GM21717 (cell line): ENCODE measurements around the gene MRPL40.
A peak's percentile ranks its signal among the peaks of the same experiment; 100 is the strongest.

Experiments used
- ATAC-seq: cut with Tn5 transposase; IDR thresholded peaks from one replicate; pipeline ENCODE4 v1.9.1; 2021; ENCODE audit warnings: mild to moderate bottlenecking, moderate library complexity; ENCODE audit not compliant: unreplicated experiment

Gene MRPL40

DNA sequence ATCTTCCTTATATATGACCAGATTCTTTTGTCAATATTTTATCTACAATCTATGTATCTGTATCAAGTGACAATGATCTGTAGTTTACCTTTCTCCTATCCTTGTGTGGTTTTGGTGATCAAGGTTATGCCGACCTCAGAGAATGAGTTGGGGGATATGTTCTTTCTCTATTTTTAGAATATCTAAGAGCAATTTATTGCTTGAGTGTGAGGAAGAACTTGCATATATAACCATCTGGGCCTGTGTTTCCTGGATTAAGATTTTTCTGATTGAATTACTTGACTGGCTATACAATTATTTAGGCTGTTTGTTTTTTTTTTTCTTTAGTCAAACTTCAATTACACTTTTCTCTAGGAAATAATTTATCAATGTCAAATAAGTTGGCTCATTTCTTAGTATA is 29.2 kb downstream of the MRPL40 start:
- ATAC-seq = no peak

DNA sequence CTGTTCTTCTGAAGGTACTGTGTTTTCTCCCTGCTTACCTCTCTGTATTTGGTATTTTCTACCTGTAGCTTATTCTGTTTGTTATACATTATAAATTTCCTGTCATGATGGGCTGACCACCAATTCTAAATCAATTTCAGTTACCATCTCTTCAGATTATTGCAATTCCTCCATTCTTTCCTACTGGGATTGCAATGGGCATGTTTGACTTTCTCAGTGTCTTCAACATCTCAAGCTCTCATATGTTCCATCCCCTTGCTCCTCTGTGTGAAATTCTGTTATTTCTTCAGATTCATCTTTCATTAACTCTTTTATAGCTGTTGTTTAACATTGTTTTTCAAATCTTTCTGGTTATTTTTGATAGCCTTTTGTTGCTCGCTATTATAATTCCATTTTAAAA is 30.7 kb downstream of the MRPL40 start:
- no peak for ATAC-seq

DNA sequence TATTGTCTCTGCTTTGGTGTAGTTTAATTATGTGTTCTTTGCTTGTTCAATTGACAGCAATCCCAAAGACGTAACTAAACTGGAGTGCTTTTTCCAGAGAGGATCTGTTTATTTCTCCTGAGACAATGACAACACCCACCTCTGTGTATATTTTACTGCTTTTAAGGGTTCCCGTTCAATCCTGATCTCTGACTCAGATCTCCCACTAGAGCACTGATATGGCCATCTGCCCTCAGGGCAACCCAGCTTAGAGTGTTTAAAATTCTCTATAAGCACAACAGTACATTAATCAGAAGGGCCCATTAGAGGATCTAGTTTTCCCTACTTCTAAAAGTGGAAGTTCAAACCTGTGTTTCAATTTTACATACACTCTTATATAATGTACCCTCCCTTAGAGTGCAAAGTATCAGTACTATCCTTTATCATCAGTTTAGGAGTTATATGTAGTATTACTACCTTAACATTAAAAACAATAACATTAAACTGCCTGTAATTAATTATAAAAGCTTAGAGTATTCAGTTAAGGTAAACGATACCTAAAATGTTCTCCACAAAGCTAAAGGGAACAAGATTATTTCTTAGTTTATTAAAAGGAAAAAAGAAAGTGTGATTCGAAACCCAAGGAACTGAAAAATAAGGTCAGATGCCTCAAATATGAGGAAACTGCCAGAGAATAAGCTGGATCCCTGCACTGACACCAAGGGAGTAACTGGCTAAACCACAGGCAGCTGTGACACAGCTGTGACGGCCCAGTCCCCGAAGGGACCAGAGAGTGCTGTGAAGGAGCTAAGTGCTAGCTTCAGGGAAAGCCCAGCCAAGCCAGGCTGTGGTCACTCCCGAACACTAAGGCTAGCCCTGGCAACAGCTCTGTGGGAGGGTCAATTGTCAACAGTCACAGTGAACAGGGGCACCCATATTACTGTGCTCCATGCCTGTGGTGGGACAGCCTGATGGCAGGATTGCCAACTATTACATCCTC is 31.4 kb downstream of the MRPL40 start:
- no peak for ATAC-seq

DNA sequence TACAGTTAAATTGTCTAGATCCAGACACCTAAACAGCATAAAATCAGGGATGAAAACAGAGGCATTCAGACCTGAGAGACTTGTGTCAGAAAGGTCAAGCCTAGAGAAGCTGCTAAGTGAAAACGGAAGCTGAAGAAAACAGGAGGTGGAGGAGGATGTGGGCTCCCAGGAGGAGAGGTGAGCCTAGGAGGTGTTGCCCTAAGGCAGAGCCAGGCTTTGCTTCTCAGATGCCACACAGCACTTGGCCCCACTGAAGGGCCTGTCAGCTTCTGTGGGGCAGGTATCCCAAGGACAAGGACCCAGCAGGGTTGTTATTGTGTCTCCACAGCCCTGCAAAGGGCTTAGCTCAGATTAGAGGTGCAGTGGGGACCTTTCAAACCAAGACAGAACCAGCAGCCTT is 32.2 kb downstream of the MRPL40 start:
- no peak for ATAC-seq

DNA sequence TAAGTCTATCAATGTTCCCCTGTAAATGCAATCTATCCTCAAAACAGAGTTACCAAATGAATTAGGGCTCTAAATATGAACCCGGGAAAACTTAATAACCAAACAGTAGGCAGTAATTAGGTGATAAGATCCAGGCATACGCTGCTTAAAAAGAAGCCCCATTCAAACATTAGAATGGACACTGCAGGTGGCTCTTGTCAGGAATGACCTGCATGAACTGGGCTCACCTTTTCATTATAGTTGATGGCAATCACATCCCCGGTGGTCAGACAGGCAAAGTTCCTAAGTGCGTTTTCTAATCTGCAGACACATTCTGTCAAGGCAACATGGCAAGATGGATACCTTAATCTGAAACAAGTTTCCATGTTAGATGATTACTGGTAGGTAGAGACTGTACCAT is 32.6 kb downstream of the MRPL40 start:
- no peak for ATAC-seq

DNA sequence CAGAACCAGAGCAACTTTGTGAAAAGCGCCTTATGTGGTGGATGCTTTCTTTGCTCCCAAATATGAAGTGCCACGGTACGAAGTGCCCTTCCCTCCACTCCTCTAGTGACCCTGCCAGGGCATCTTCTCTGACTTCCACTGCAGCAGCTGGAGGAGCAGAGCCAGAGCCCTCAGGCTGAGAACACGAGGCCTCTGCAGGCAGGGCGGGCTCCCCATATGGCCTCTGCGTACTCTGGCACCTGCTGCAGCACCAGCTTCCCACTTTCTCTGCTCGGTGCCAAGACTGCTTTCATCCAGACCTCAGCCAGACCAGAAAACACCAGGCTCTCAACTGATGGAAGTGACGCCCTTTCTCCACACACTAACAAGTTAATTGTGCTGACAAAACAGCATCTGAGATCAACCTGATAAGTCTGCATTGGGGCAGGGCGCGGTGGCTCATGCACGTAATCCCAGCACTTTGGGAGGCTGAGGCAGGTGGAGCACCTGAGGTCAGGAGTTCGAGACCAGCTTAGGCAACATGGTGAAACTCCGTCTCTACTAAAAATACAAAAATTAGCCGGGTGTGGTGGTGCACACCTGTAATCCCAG is 33.9 kb downstream of the MRPL40 start:
- no peak for ATAC-seq

DNA sequence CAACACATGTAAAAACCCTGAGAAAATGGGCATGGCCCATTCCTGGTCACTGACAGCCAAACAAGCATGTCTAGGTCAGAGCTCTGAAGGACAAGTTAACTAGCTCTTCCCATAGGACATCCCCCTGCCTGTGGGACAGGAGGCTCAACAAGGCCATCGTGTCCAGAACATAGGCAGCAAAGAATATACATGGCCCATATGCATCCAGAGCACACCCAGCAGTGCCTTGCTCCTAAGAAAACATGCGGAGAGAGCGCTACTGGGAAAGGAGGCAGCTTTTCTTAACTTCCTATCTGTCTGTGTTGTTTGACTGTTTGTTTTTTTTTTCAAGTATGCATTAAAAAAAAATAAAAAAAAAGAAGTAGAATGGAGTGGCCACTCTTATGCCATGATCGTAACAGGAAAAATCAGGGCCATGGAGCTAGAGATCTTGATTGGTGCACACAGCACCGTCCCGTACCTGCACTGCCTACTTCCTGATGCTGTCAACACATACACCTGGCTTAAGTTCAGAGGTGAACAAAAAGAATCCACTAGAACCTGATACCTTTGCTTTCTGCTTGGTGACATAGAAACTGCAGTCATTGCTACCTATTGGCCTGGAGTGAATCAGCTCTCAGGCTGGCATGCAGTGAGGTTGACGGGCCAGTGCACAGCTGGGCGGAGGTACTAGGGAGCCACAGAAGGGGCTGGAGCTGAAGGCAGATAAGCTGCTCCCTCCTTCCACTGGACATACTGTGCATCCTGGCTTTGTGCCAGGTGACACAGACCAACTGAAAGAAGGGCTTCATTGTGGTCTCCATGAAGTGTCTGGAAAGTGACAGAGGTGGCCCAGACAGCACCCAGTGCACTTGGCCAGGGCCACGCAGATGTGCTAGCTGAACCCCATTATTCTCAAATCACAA is 34.8 kb downstream of the MRPL40 start:
- ATAC-seq = no peak

DNA sequence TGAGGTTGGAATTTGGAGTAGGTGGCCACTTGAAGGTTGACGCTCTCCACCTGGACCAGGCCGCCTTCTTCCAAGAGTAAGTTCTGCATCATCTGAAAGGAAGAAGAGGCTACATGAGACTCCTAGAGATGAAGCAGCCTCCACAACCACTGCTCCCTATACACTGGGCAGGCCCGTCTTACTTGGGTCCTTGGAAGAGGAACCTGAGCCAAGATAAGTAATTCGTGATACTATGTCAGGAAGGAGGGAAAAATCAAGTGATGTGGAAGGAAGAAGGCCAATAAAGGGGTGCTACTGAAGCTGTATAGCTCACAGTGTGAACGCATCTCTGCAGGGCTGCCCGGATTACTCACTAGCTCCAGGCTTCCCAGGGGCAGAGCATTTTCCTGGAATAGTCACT is 35.6 kb downstream of the MRPL40 start:
- ATAC-seq = no peak

DNA sequence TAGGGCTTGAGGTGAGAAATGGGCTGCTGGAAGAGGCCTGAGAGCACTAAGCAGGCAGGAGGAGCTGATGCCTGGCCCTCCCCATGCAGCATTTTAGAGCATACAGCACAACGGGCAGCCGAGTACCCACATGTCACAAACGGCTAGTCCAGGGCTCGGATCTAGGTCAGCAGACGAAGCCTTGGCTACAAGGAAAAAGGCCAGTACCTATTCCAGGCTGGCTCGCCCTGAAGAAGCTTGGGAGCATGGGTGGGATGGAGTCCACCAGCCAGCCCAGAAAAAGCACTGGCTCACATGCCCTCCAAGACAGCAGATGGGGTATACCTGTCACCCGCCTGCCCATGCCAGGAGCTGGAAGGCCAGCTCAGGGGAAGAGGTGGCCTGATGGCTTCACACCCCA is 37.1 kb downstream of the MRPL40 start:
- ATAC-seq = no peak

DNA sequence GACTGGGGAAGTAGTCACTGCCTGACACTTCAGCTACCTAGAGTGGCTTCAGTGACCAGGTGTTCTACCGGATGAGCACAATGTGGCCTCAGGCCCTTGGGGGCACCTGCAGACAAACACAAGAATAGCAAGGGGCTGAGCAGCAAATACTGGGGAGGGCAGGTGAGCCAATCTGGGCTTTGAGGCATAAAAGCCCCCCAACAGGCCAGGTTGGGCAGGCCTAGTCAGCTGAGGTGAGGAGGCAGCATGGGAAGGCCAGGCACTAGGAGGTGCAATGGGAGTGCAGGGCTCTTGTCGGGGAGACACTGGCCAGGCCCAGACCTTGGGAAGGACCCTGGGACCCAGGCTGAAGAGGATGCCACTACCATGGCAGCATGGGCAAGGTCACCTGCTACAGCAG is 37.7 kb downstream of the MRPL40 start:
- ATAC-seq = no peak

DNA sequence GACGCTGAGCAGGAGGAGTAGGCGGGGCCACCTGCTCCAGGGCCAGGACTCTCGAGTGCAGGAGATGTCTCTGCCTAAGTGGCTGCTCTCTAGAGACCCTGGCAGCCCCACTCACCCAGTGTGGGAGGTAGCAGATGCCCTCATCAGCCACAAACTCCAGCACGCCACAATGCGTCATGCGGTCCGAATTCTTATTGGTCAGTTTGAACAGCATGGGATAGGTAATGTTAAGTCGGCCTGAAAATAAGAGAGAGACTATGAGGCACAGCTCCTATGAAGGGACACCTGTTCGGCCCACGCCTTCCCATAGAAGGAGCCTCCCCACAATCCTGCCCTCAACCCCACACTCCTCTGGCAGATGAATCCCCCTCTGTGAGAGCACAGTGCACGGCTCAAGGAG is 39.2 kb downstream of the MRPL40 start:
- no peak for ATAC-seq

DNA sequence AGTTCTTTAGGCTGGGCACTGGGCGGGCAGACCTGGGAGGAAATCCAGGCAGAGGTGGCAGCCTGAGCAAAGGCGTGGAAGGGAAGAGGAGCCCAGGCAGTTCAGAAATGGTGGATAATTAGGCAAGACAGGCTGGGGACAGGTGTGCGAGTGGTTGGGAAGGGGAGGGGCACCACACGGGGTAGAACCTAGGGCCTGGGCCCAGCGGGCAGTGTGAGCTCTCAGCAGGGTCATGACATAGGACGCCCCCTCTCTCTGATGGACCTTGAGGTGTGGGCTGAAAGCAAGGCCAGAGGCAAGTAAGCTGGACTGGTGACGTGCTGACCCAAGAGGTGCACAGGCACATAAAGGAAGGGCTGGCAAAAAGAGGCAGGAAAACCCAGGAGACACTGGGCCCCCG is 39.9 kb downstream of the MRPL40 start:
- no peak for ATAC-seq

DNA sequence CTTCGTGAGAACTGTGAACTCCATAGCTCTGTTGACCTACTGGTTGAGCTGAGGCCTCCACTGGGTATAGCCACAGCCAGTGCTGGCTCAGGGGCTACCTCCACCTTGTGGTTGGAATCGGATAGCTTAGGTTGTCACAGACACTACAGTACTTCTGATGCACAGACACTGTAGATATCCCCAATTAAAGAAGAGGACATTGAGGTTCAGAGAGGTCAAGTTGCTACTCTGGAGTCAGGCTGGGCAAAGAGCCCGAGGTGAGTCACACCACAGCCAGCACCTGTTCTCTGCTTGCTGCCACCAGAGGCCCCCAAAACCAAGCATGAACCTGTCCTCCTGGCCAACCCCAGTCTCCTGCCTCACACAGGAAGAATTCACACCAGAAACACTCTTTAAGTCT is 41.2 kb downstream of the MRPL40 start:
- ATAC-seq = no peak

DNA sequence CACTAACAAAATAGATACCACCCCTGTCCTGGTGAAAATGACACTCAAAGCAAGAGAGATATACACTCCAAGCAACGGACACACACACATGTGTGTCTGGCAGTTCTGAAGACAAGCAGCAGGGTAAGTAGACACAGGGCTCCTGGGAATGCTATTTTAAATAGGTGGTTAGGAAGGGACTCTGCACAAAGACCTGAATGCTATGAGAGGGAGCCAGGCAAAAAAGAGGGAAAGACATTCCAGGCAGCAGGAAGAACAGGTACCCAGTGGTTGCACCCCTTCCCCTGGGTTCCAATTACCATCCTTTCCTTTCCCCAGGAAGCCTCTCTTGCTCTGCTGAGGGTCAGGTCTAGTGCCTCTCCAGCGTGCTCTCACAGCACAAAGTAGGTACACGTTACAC is 43.7 kb downstream of the MRPL40 start:
- no peak for ATAC-seq

DNA sequence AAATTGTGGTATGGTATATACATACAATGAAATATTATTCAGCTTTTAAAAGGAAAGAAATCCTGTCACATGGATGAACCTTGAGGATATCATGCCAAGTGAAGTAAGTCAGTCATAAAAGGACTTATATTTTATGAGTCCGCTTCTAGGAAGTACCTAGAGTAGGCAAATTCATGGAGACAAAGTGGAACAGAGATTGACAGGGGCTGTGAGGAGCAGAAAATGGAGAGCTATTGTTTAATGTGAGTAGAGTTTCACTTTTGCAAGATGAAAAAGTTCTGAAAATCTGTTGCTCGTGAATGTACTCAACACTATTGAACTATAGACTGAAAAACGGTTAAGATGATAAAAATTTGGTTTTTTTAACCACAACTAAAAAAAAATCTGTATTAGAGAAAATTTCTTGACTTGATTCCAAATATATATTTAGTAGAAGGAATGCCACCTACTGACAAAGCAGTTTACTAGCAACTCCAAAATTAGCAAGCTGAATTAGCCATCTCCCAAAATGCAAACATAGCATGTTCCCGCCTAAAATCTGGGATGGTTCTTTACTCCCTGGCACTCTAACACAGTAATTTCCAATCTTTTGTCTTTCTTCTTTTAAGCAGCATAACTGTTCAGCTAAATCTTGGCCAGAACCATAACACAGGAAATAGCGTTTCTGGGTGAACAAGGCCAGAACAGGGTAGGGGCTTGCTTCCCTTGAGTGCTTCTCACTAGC is 45.1 kb downstream of the MRPL40 start:
- ATAC-seq = no peak

DNA sequence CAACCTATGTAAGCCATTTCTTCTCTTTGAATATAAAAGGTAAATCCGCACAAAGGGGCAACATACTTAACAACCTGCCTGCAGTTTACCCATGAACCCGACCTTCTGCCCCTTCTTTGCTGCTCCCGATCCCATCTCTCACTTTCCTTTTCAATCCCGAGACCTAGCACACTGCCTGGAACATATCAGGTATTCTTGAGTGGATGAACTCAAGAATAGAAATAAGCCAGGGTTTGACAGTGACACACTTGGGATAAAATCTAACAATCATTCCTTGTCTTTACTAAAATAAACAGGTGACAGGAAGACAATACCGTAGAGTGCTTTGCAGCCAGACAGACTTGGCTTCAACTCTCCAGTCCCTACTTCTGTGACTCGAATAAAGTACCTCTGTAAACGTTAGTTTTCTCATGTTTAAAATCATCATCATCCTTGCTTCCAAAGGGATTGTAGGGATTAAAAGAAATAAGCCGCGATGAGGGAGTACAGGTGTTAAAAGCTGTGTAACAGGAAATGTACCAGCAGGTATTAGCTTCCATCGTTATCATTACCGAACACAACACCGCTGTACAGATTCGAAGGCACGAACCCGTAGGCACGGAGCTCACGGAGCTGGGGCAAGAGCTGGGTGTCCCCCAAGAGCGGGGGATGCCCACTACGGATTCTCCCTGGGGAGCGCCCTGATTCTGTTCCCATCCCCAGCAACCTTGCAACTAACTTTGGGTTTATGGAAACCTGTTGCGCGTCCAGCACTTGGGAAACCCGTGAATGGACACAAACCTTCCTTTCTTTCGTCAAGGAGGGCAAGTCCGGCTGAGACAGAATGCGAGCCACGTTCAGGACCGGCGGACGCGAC is 45.9 kb downstream of the MRPL40 start:
- no peak for ATAC-seq

DNA sequence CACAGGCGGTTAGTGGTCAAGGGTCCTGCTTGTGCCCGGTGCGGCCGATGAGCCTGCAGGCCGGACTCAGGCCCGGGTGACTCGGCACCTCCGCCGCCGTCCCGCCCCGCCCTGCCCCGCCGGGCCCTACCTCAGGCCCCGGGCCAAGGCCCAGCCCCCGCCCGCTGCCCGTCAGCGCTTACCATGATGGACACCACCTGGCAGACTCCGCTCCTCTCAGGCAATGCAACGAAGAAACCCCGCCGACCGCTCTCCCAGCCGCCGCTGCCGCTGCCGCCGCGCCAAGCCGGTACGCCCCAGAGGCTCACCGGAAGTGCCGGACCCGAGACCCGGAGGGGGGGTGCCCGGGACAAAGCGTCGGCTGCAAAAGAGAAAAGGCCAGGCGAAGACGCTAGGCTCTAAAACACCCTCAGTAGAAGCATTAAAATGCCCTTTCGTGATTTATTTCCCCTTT is 46.6 kb downstream of the MRPL40 start, which contains the start of gene UFD1:
Gene UFD1, minus strand, starts transcription at position 293 of the 454 bp plus-strand sequence. Its CDS starts 108 bp downstream, at position 185.
- peak; percentile 36 for ATAC-seq

DNA sequence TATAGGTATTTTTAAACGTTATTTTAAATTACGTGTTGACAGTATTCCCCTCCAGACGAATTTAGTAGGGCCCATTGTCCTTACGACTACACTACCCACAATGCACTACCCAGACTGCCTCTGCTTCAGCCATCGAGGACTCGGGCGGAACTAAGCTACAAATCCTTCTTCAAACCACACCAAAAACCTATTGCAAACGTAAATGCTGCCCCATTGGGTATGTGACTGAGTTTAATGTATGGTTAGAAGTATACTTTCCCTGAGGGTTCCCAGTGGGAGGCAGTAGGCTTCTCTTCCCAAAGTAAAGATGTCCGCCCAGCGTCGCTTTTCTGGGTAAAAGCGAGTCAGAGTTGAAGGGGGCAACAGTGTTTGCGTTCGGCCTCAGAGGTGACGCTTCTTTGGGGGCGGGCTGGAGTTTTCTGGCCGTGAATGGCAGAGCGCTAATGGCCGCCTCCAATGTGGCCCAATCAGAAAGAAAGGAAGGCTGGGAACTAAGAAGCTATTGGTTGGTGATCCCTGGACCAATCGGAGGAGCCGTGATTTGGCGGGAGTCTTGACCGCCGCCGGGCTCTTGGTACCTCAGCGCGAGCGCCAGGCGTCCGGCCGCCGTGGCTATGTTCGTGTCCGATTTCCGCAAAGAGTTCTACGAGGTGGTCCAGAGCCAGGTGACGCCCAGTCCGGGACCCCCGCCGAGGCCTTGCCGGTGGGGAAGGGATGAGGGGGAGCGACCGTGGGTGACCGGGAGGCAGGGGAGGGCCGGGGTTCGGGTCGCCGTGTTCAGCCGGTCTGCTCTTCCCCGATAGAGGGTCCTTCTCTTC is 47.2 kb downstream of the MRPL40 start, which contains the start of gene CDC45:
Gene CDC45, plus strand, starts transcription at position 566 of the 818 bp plus-strand sequence. Its CDS starts 49 bp downstream, at position 615.
- ATAC-seq = peak; percentile 69

DNA sequence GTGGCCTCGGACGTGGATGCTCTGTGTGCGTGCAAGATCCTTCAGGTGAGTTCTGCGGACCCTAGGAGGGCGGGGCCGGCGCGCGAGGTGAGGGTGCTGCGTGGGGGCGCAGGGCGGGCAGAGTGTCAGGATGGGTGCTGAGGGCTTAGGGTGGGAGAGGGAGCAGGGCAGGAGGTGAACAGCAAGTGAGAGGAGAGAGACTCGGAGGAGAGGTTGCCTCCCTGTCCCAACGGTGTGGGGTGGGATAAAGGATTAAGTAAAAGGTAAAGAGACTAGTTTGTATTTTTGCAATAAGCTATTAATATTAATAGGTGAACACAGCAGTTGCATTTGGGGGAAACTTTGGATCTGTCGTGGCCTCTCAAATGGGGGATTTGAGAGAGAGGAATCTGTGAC is 47.8 kb downstream of the MRPL40 start:
- ATAC-seq = peak; percentile 10
